K562 (cell line): ENCODE data around the gene MTCH2. TPM values are rescaled to one million over a fixed set of nuclear protein-coding genes. Genes with fewer than 3 reads are reported as not detected.

Source experiments
- ATAC-seq: fragments of 200-7000 bp; cut with Tn5 transposase; 3 replicates; pipeline ENCODE4 v1.9.1; 2020; ENCODE audit warnings: moderate library complexity
- BruUV-seq: library from RNA; stranded (reverse); fragments of 400-500 nt; replicated peaks from 2 replicates; lab custom pipeline; 2021; lab: Mats Ljungman, UMichigan
- CTCF ChIA-PET: fragments of 300-600 bp; formaldehyde crosslinking; extraction: SDS; loops from one replicate; lab custom pipeline; 2021; ENCODE audit warnings: low intra/inter-chr PET ratio; lab: Yijun Ruan, JAX
- POLR2A ChIA-PET: fragments of 300-600, 350-650 bp; sonication (Branson Sonifier 250); formaldehyde crosslinking; extraction: SDS; loops from one replicate; lab custom pipeline; 2021; ENCODE audit warnings: antibody characterized with exemption, inconsistent platforms; lab: Yijun Ruan, JAX
- DNase-seq, 4 experiments: peaks; one replicate each; pipeline versions ENCODE4 v3.0.0 to v3.0.0-alpha.2; 2011 to 2018; ENCODE audit warnings: low spot score in 3 of 4, mixed read lengths in 3 of 4; ENCODE audit errors: extremely low read depth in 1 of 4
- FAIRE-seq: peaks from 2 replicates; lab custom pipeline; 2011; peaks lifted over from hg19 to GRCh38; lab: Jason Lieb, UNC
- H2AFZ ChIP-seq: 2 replicates; pipeline ENCODE4 v1.6.0; 2011; ENCODE audit warnings: low read depth, low read length, control low read depth, inconsistent platforms
- H3K27ac ChIP-seq: fragments of 200-600 bp; 3 replicates; pipeline ENCODE4 v1.8.0; 2011; ENCODE audit warnings: low read depth, mild to moderate bottlenecking, control low read depth, inconsistent platforms, low read length, moderate library complexity, mixed read lengths; ENCODE audit errors: extremely low read depth
- H3K27me3 ChIP-seq, 2 experiments: fragments of 300-600 bp in 1 of 2; 2 replicates in 1 of 2; 3 replicates in 1 of 2; pipeline versions ENCODE4 v1.6.0 to v1.8.0; 2011; ENCODE audit warnings: inconsistent platforms in 2 of 2, low read length in 2 of 2, mild to moderate bottlenecking in 1 of 2, mixed read lengths in 1 of 2, moderate library complexity in 1 of 2; ENCODE audit not compliant: control insufficient read depth in 2 of 2, insufficient read depth in 2 of 2
- H3K36me3 ChIP-seq: fragments of 300-600 bp; 3 replicates; pipeline ENCODE4 v1.8.0; 2011; ENCODE audit warnings: mild to moderate bottlenecking, low read length, inconsistent platforms; ENCODE audit not compliant: control insufficient read depth, insufficient read depth
- H3K4me1 ChIP-seq, 2 experiments: fragments of 200-600 bp in 1 of 2; replicated peaks in 1 of 2; 2 replicates in 1 of 2; 3 replicates in 1 of 2; pipeline versions ENCODE4 v1.5.1 to v1.8.0; 2011; ENCODE audit warnings: inconsistent platforms in 2 of 2, low read length in 2 of 2, mild to moderate bottlenecking in 1 of 2, mixed read lengths in 1 of 2, moderate library complexity in 1 of 2; ENCODE audit not compliant: control insufficient read depth in 2 of 2, insufficient read depth in 2 of 2
- H3K4me2 ChIP-seq: 2 replicates; pipeline ENCODE4 v1.6.1; 2011; ENCODE audit warnings: low read length, control low read depth, inconsistent platforms, mixed read lengths; ENCODE audit not compliant: insufficient read depth
- H3K4me3 ChIP-seq: fragments of 200-600 bp; sonication (generic), shearing (Covaris generic); 2 replicates; pipeline ENCODE4 v1.5.1; 2016; ENCODE audit warnings: control low read depth, inconsistent platforms
- H3K79me2 ChIP-seq: fragments of 200-600 bp; 3 replicates; pipeline ENCODE4 v1.8.0; 2011; ENCODE audit warnings: low read length, inconsistent platforms; ENCODE audit not compliant: control insufficient read depth, insufficient read depth
- H3K9ac ChIP-seq, 2 experiments: 2 replicates each; pipeline versions ENCODE4 v1.6.0 to v1.6.1; 2011; ENCODE audit warnings: low read depth in 2 of 2, low read length in 2 of 2, control low read depth in 1 of 2, inconsistent platforms in 1 of 2, mild to moderate bottlenecking in 1 of 2, mixed read lengths in 1 of 2; ENCODE audit not compliant: insufficient read depth in 1 of 2
- H3K9me1 ChIP-seq: one replicate; pipeline ENCODE4 v1.6.0; 2011; ENCODE audit warnings: inconsistent platforms, mild to moderate bottlenecking, low read length, moderate library complexity; ENCODE audit not compliant: control insufficient read depth, insufficient read depth
- H3K9me3 ChIP-seq: replicated peaks from 2 replicates; pipeline ENCODE4 v1.5.1; 2011; ENCODE audit warnings: low read depth, low read length, inconsistent platforms; ENCODE audit not compliant: control insufficient read depth, insufficient read depth
- H4K20me1 ChIP-seq: replicated peaks from 2 replicates; pipeline ENCODE4 v1.6.1; 2011; ENCODE audit warnings: low read length, inconsistent platforms, mixed read lengths; ENCODE audit not compliant: control insufficient read depth, insufficient read depth
- ATF6 ChIP-seq: sonication (generic); formaldehyde crosslinking; IDR thresholded peaks from 2 replicates; pipeline ENCODE4 v1.4.0; 2020; ENCODE audit warnings: mild to moderate bottlenecking, missing genetic modification reagents
- BCL6 ChIP-seq: fragments of 250-450 bp; sonication (Bioruptor Pico); IDR thresholded peaks from 2 replicates; pipeline ENCODE4 v1.4.0; 2020
- BCOR ChIP-seq: fragments of 450-650 bp; IDR thresholded peaks from 2 replicates; pipeline ENCODE4 v1.6.1; 2016
- CCNT2 ChIP-seq: IDR thresholded peaks from 2 replicates; pipeline ENCODE4 v1.6.1; 2011; ENCODE audit warnings: borderline replicate concordance, low read depth, mild to moderate bottlenecking, moderate library complexity, mixed read lengths, low read length; ENCODE audit not compliant: insufficient read length; ENCODE audit errors: extremely low read depth
- EZH2 ChIP-seq: IDR thresholded peaks from 2 replicates; pipeline ENCODE4 v1.6.1; 2012; ENCODE audit warnings: low read depth, mild to moderate bottlenecking, inconsistent platforms, low read length, borderline replicate concordance
- FOXA3 ChIP-seq, 2 experiments: fragments of 450-650 bp in 1 of 2; sonication (generic) in 1 of 2; formaldehyde crosslinking; IDR thresholded peaks in 1 of 2; conservative IDR thresholded peaks in 1 of 2; 2 replicates each; pipeline versions ENCODE4 v1.4.0 to v1.8.0; 2020 to 2022; ENCODE audit warnings: mild to moderate bottlenecking in 2 of 2, missing genetic modification reagents in 1 of 2
- NFIC ChIP-seq: fragments of 450-650 bp; IDR thresholded peaks from 2 replicates; pipeline ENCODE4 v1.6.1; 2017; ENCODE audit warnings: mild to moderate bottlenecking, inconsistent platforms
- RBFOX2 ChIP-seq: fragments of 200-400 bp; formaldehyde crosslinking; IDR thresholded peaks from 2 replicates; pipeline ENCODE4 v1.6.1; 2017; ENCODE audit warnings: low read depth, mild to moderate bottlenecking, low read length, moderate library complexity
- SMAD1 ChIP-seq: fragments of 150-350 bp; IDR thresholded peaks from 2 replicates; pipeline ENCODE4 v1.6.1; 2014; ENCODE audit warnings: low read length, low read depth; ENCODE audit not compliant: partially characterized antibody
- TGIF2 ChIP-seq: sonication (generic); formaldehyde crosslinking; IDR thresholded peaks from 2 replicates; pipeline ENCODE4 v1.8.1; 2022; ENCODE audit warnings: mild to moderate bottlenecking, missing genetic modification reagents, moderate library complexity
- ZNF143 ChIP-seq: sonication (generic); formaldehyde crosslinking; IDR thresholded peaks from 2 replicates; pipeline ENCODE4 v1.9.0; 2022; ENCODE audit warnings: mild to moderate bottlenecking, missing genetic modification reagents
- ZNF316 ChIP-seq: fragments of 450-650 bp; IDR thresholded peaks from 2 replicates; pipeline ENCODE4 v1.6.1; 2016
- WGBS: fragments of 100-300 bp; shearing (Covaris generic); methylation state at CpG from one replicate; pipeline ENCODE4 v1.1.6; 2016; ENCODE audit warnings: low coverage, mixed read lengths; ENCODE audit not compliant: insufficient coverage; ENCODE audit errors: missing lambda C conversion rate; 5-methylcytosine and 5-hydroxymethylcytosine counted together
- in situ Hi-C: fragments of 300-500 bp; cut with MboI; formaldehyde crosslinking; loops from 4 replicates; pipeline ENCODE4 v1.15.0; 2018; ENCODE audit warnings: inconsistent platforms, mixed read lengths
- intact Hi-C: fragments of 100-400 bp; cut with micrococcal nuclease; formaldehyde crosslinking; loops from 2 replicates; pipeline ENCODE4 v1.14.2; 2022
- polyA plus RNA-seq, 8 experiments: library from polyadenylated mRNA; depleted of rRNA in 4 of 8; stranded (reverse) in 5 of 8; unstranded in 3 of 8; fragments of >200 nt; fragmentation: Nextera tagmentation in 2 of 8; fragmentation: Illumina TruSeq in 1 of 8; extraction: Ambion mirVana in 2 of 8; extraction: Trizol in 1 of 8; gene quantifications; 2 replicates each; pipeline versions ENCODE4 v1.2.1 to v1.2.3, GENCODE V29; 2011 to 2014; ENCODE audit warnings: inconsistent platforms in 1 of 8, missing spikeins in 1 of 8
- total RNA-seq, 7 experiments: library from RNA; depleted of rRNA in 6 of 7; stranded (reverse); fragments of >200 nt in 6 of 7; fragmentation: Illumina TruSeq in 2 of 7; extraction: Trizol in 2 of 7; gene quantifications; 2 replicates each; pipeline versions ENCODE4 v1.2.1 to v1.2.3, GENCODE V29; 2011 to 2021; ENCODE audit warnings: low replicate concordance in 1 of 7
- TF ChIP-seq, protein P1 (sequence below): fragments of 250-450 bp; sonication (Bioruptor Pico); IDR thresholded peaks from 2 replicates; pipeline ENCODE4 v1.8.0; 2021; ENCODE audit warnings: borderline replicate concordance, mild to moderate bottlenecking, moderate library complexity; ENCODE audit not compliant: poor library complexity, severe bottlenecking

MTCH2 gene
- total and polyA plus RNA-seq, 9 of the 15 experiments (the other 6 are each of a cell fraction or from before 2014, with no cell fraction given), result 95.4 to 620 (median 198) TPM

- Histone ChIP-seq H3K79me2 (no peaks in the 10 kb centered on the region), H3K36me3 (no peaks in the 10 kb centered on the region), H4K20me1 (no peaks in the 10 kb centered on the region; the same call in 1 of the 2 replicates), H3K4me3 (no peak overlapping the region), H3K27me3 (peaks cover 7 to 9% of the 10 kb centered on the region in 2 experiments; a peak in 2 of 5 replicates), H3K9me1 (no peaks in the 10 kb centered on the region), H2AFZ (no peak overlapping the region), H3K9ac (no peak overlapping the region), H3K4me2 (no peak overlapping the region), H3K27ac (no peak overlapping the region), H3K9me3 (no peaks in the 10 kb centered on the region), H3K4me1 (peaks cover 0 to 4% of the 10 kb centered on the region in 2 experiments; a peak in 3 of 5 replicates)
- no peak for DNase-seq
- intact Hi-C loops, result loop anchor here (10.0 kb wide), 2 partner anchors 127 to 237 kb away; partner anchors contain the start of gene SPI1
- TF ChIP-seq CCNT2 (no peak), SMAD1 (no peak), FOXA3 (CRISPR knock-in tag; conservative IDR thresholded peaks at IDR 0.05 in 1 of 2, IDR thresholded peaks at IDR 0.05 in 1 of 2) (no peak), RBFOX2 (no peak), ZNF143 (CRISPR knock-in tag) (no peak), ZNF316 (no peak), BCOR (no peak), NFIC (no peak), EZH2 (no peak), TGIF2 (CRISPR knock-in tag) (no peak), BCL6 (CRISPR knock-in tag) (no peak), ATF6 (CRISPR knock-in tag) (no peak)
- TF ChIP-seq, protein P1, sequence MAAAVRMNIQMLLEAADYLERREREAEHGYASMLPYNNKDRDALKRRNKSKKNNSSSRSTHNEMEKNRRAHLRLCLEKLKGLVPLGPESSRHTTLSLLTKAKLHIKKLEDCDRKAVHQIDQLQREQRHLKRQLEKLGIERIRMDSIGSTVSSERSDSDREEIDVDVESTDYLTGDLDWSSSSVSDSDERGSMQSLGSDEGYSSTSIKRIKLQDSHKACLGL (CRISPR knock-in tag), result no peak
- ATAC-seq, result no peak
- ChIA-PET CTCF (no interaction called here), POLR2A (interaction anchor here (1.2 kb wide), 1 partner anchor 11 kb away, joined by 4 read pairs; no protein-coding TSS in a partner anchor)
- no peak for FAIRE-seq
- in situ Hi-C loops, result no loop called here
- BruUV-seq, result no TSS peak
- 15% methylated on average over 6 of the region's 6 CpGs for WGBS
Measured at GRCh38 chr11:47611348-47611794, 31.0 kb downstream of the MTCH2 start.
